ENCODE results near the gene FOXF1. TPM values are rescaled to one million over a fixed set of nuclear protein-coding genes. Genes with fewer than 3 reads are reported as not detected.

FOXF1 gene
- total RNA-seq, 2 donors from 2014 or later: 4.1 TPM; not detected in 1

GRCh38 chr16:86519649-86520316, 9.5 kb downstream of the FOXF1 start:
- H3K4me1 ChIP-seq (ENCODE audit: control insufficient read depth in 1 of 2, low read depth in 2 of 2): peaks cover 4 to 20% of the 10 kb centered on the region in 2 donors
- H3K27ac ChIP-seq: no peak overlapping the region

GRCh38 chr16:86520317-86521210, 10.2 kb downstream of the FOXF1 start:
- H3K27me3 ChIP-seq (replicated peaks; ENCODE audit: insufficient read depth): peaks cover 23% of the 10 kb centered on the region
- H3K27ac ChIP-seq: no peak overlapping the region
- peak overlapping the region; percentile 49 for H3K4me3 ChIP-seq

More at GRCh38 chr16:86519649-86520316, 9.5 kb downstream of the FOXF1 start:
- peak; percentile 89 for TF ChIP-seq CTCF (IDR thresholded peaks at IDR 0.05)
- no peaks in the 10 kb centered on the region for H3K9me3 ChIP-seq
- no peak for ATAC-seq (ENCODE audit: insufficient number of reproducible peaks, low FRiP score, low read depth)
- H3K4me3 ChIP-seq: peak overlapping the region; percentile 49
- H3K27me3 ChIP-seq (replicated peaks; ENCODE audit: insufficient read depth): peaks cover 25% of the 10 kb centered on the region
- H3K36me3 ChIP-seq: no peaks in the 10 kb centered on the region
- DNase-seq (ENCODE audit: low spot score): no peak

GRCh38 chr16:86521236-86522197, 11.2 kb downstream of the FOXF1 start:
- no peaks in the 10 kb centered on the region for H3K36me3 ChIP-seq
- no peak overlapping the region for H3K4me3 ChIP-seq
- peaks cover 4 to 10% of the 10 kb centered on the region in 2 donors for H3K4me1 ChIP-seq (ENCODE audit: control insufficient read depth in 1 of 2, low read depth in 2 of 2)
- TF ChIP-seq CTCF (IDR thresholded peaks at IDR 0.05): no peak
- no peak for DNase-seq (ENCODE audit: low spot score)
- no peaks in the 10 kb centered on the region for H3K9me3 ChIP-seq
- H3K27me3 ChIP-seq (replicated peaks; ENCODE audit: insufficient read depth): peaks cover 13% of the 10 kb centered on the region
- ATAC-seq (ENCODE audit: insufficient number of reproducible peaks, low FRiP score, low read depth): no peak
- H3K27ac ChIP-seq: no peak overlapping the region

More at GRCh38 chr16:86520317-86521210, 10.2 kb downstream of the FOXF1 start:
- no peak for TF ChIP-seq CTCF (IDR thresholded peaks at IDR 0.05)
- Histone ChIP-seq H3K4me1 (ENCODE audit: control insufficient read depth in 1 of 2, low read depth in 2 of 2) (peaks cover 4 to 17% of the 10 kb centered on the region in 2 donors), H3K36me3 (no peaks in the 10 kb centered on the region), H3K9me3 (no peaks in the 10 kb centered on the region)
- no peak for ATAC-seq (ENCODE audit: insufficient number of reproducible peaks, low FRiP score, low read depth)
- no peak for DNase-seq (ENCODE audit: low spot score)

GRCh38 chr16:86522634-86523033, 12.3 kb downstream of the FOXF1 start:
- no peak for ATAC-seq (ENCODE audit: insufficient number of reproducible peaks, low FRiP score, low read depth)
- Histone ChIP-seq H3K36me3 (no peaks in the 10 kb centered on the region), H3K27me3 (replicated peaks; ENCODE audit: insufficient read depth) (peaks cover 11% of the 10 kb centered on the region), H3K27ac (no peak overlapping the region), H3K9me3 (no peaks in the 10 kb centered on the region), H3K4me1 (ENCODE audit: control insufficient read depth in 1 of 2, low read depth in 2 of 2) (peaks cover 4 to 10% of the 10 kb centered on the region in 2 donors), H3K4me3 (no peak overlapping the region)
- no peak for TF ChIP-seq CTCF (IDR thresholded peaks at IDR 0.05)
- no peak for DNase-seq (ENCODE audit: low spot score)

All from thoracic aorta (tissue), 2 donors.